ENCODE measurements around the gene PRR5L.
"Not testable (repeated sequence)": the region's sequence is repeated elsewhere in the genome, so short reads cannot be mapped to it uniquely, and the experiment has no call there.

PRR5L gene

GRCh38 chr11:36511062-36511461 lies 215.0 kb downstream of the PRR5L start:
- DNase-seq, result not testable (repeated sequence)

GRCh38 chr11:36512016-36512415 lies 215.9 kb downstream of the PRR5L start:
- DNase-seq, result no peak

GRCh38 chr11:36513965-36514364 lies 217.9 kb downstream of the PRR5L start:
- no peak for DNase-seq

Data from NCI-H2171 (cell line).